A549 (cell line): ENCODE results near the gene DMRT3. TPM values are rescaled to one million over a fixed set of nuclear protein-coding genes. Genes with fewer than 3 reads are reported as not detected.

Experiments
- ATAC-seq, 2 experiments: fragments of 200-7000 bp in 1 of 2; fragments of >200 bp in 1 of 2; cut with Nextera tagmentation in 1 of 2; cut with Tn5 transposase in 1 of 2; 3 replicates each; pipeline versions ENCODE4 v1.8.0 to v1.9.1; 2018 to 2020; ENCODE audit warnings: mild to moderate bottlenecking in 1 of 2, moderate library complexity in 1 of 2
- CTCF ChIA-PET: fragments of 300-600 bp; sonication (Branson Sonifier 250); formaldehyde crosslinking; extraction: SDS; loops from one replicate; lab custom pipeline; 2021; ENCODE audit warnings: antibody characterized with exemption, inconsistent platforms; lab: Yijun Ruan, JAX
- POLR2A ChIA-PET: fragments of 350-600 bp; formaldehyde crosslinking; extraction: SDS; loops from one replicate; lab custom pipeline; 2021; ENCODE audit warnings: antibody characterized with exemption, inconsistent platforms; lab: Yijun Ruan, JAX
- DNase-seq, 2 experiments: peaks; one replicate each; pipeline versions ENCODE4 v3.0.0 to v3.0.0-alpha.2; 2011 to 2016; ENCODE audit warnings: low read depth in 1 of 2, low spot score in 1 of 2
- FAIRE-seq: peaks from 2 replicates; lab custom pipeline; 2011; peaks lifted over from hg19 to GRCh38; lab: Jason Lieb, UNC
- H3K27ac ChIP-seq, 2 experiments: fragments of >200 bp; sonication (Bioruptor Twin); formaldehyde crosslinking; 3 replicates each; pipeline ENCODE4 v1.5.1; 2016 to 2017
- H3K4me1 ChIP-seq: fragments of >200 bp; sonication (Bioruptor Twin); formaldehyde crosslinking; 3 replicates; pipeline ENCODE4 v1.6.1; 2016
- H3K4me2 ChIP-seq: fragments of >200 bp; sonication (Bioruptor Twin); formaldehyde crosslinking; 3 replicates; pipeline ENCODE4 v1.6.1; 2016
- H3K4me3 ChIP-seq: fragments of >200 bp; sonication (Bioruptor Twin); formaldehyde crosslinking; 3 replicates; pipeline ENCODE4 v1.5.1; 2016
- H3K9me3 ChIP-seq: fragments of >200 bp; sonication (Bioruptor Twin); formaldehyde crosslinking; 3 replicates; pipeline ENCODE4 v1.6.1; 2016
- CBX2 ChIP-seq: fragments of 200-600 bp; sonication (generic); IDR thresholded peaks from 2 replicates; pipeline ENCODE4 v1.6.1; 2016; ENCODE audit warnings: low read depth, mild to moderate bottlenecking, borderline replicate concordance
- CHD4 ChIP-seq: fragments of 200-600 bp; sonication (generic); IDR thresholded peaks from 2 replicates; pipeline ENCODE4 v1.6.1; 2016; ENCODE audit warnings: antibody characterized with exemption, mild to moderate bottlenecking, borderline replicate concordance
- FOSB ChIP-seq: fragments of 250-450 bp; sonication (Bioruptor Pico); IDR thresholded peaks from 2 replicates; pipeline ENCODE4 v1.5.0; 2020; ENCODE audit warnings: mild to moderate bottlenecking, moderate library complexity
- FOSL2 ChIP-seq, 2 experiments: fragments of 450-650 bp in 1 of 2; fragments of >200 bp in 1 of 2; sonication (Bioruptor Twin) in 1 of 2; formaldehyde crosslinking; IDR thresholded peaks; 2 replicates each; pipeline versions ENCODE4 v1.5.0 to v1.6.1; 2016 to 2020; ENCODE audit warnings: mild to moderate bottlenecking in 1 of 2, moderate library complexity in 1 of 2
- HOXB13 ChIP-seq: fragments of 250-450 bp; sonication (Bioruptor Pico); IDR thresholded peaks from 2 replicates; pipeline ENCODE4 v1.5.0; 2020; ENCODE audit warnings: low read depth, mild to moderate bottlenecking, moderate library complexity
- JUN ChIP-seq, 2 experiments: fragments of >200 bp; sonication (Bioruptor Twin); formaldehyde crosslinking; IDR thresholded peaks; 2 replicates in 1 of 2; 3 replicates in 1 of 2; pipeline ENCODE4 v1.6.1; 2016 to 2017
- MAZ ChIP-seq: fragments of 150-350 bp; IDR thresholded peaks from 2 replicates; pipeline ENCODE4 v1.6.1; 2014; ENCODE audit warnings: antibody characterized with exemption, low read depth, low read length, borderline replicate concordance
- MYC ChIP-seq: IDR thresholded peaks from 2 replicates; pipeline ENCODE4 v1.6.1; 2012; ENCODE audit warnings: mild to moderate bottlenecking, inconsistent platforms, low read length, improper control_type of control experiment, borderline replicate concordance
- NFE2L2 ChIP-seq: fragments of 150-350 bp; conservative IDR thresholded peaks from 2 replicates; pipeline ENCODE4 v1.6.1; 2014; ENCODE audit warnings: low read length
- POLR2A ChIP-seq: IDR thresholded peaks from 2 replicates; pipeline ENCODE4 v1.6.1; 2012; ENCODE audit warnings: mild to moderate bottlenecking, low read length
- RNF2 ChIP-seq: fragments of 200-600 bp; sonication (generic); IDR thresholded peaks from 2 replicates; pipeline ENCODE4 v1.6.1; 2016; ENCODE audit warnings: low read depth, mild to moderate bottlenecking, antibody characterized with exemption, moderate library complexity, borderline replicate concordance
- SMC3 ChIP-seq: fragments of >200 bp; sonication (Bioruptor Twin); formaldehyde crosslinking; IDR thresholded peaks from 3 replicates; pipeline ENCODE4 v1.6.1; 2018; ENCODE audit warnings: inconsistent platforms
- SREBF2 ChIP-seq: fragments of 450-650 bp; IDR thresholded peaks from 2 replicates; pipeline ENCODE4 v1.6.1; 2014; ENCODE audit warnings: mild to moderate bottlenecking, moderate library complexity
- TFCP2L1 ChIP-seq: fragments of 250-450 bp; sonication (Bioruptor Pico); IDR thresholded peaks from 2 replicates; pipeline ENCODE4 v1.5.0; 2021; ENCODE audit warnings: mild to moderate bottlenecking
- TP53 ChIP-seq: fragments of 250-450 bp; sonication (Bioruptor Pico); IDR thresholded peaks from 2 replicates; pipeline ENCODE4 v1.5.0; 2021; ENCODE audit warnings: mild to moderate bottlenecking, moderate library complexity
- ZC3H11A ChIP-seq: fragments of 450-650 bp; IDR thresholded peaks from 2 replicates; pipeline ENCODE4 v1.6.1; 2014; ENCODE audit warnings: antibody characterized with exemption, mild to moderate bottlenecking
- WGBS: methylation state at CpG from one replicate; pipeline ENCODE4 v1.1.6; 2017; ENCODE audit errors: missing lambda C conversion rate; 5-methylcytosine and 5-hydroxymethylcytosine counted together
- polyA plus RNA-seq, 4 experiments: library from polyadenylated mRNA; depleted of rRNA in 3 of 4; stranded (reverse); fragments of >200 nt; fragmentation: RNase III in 1 of 4; extraction: RNeasy Plus Mini Kit Qiagen cat#74134 plus additional on column Dnase treatment in 1 of 4; gene quantifications; 2 replicates in 3 of 4; 3 replicates in 1 of 4; pipeline ENCODE4 v1.2.3, GENCODE V29; 2011 to 2017
- TF ChIP-seq, protein P1 (sequence below): fragments of 150-350 bp; IDR thresholded peaks from 2 replicates; pipeline ENCODE4 v1.6.1; 2014; ENCODE audit warnings: low read depth, mild to moderate bottlenecking, low read length
- TF ChIP-seq, protein P2 (sequence below): fragments of >200 bp; sonication (Bioruptor Twin); formaldehyde crosslinking; IDR thresholded peaks from 3 replicates; pipeline ENCODE4 v1.6.1; 2016
- TF ChIP-seq, protein P3 (sequence below): IDR thresholded peaks from 2 replicates; pipeline ENCODE4 v1.6.1; 2012
- TF ChIP-seq, protein P4 (sequence below): fragments of >200 bp; sonication (Bioruptor Twin); formaldehyde crosslinking; IDR thresholded peaks from 2 replicates; pipeline ENCODE4 v1.6.1; 2016
- TF ChIP-seq, protein P5 (sequence below): fragments of 450-650 bp; IDR thresholded peaks from 2 replicates; pipeline ENCODE4 v1.6.1; 2014; ENCODE audit warnings: antibody characterized with exemption
- TF ChIP-seq, protein P6 (sequence below): fragments of 250-450 bp; sonication (Bioruptor Pico); IDR thresholded peaks from 2 replicates; pipeline ENCODE4 v1.5.0; 2020; ENCODE audit warnings: low read depth, mild to moderate bottlenecking, moderate library complexity

Gene DMRT3
- polyA plus RNA-seq, 2 of the 4 experiments (the other 2 are of a cell fraction), result not detected

DNA sequence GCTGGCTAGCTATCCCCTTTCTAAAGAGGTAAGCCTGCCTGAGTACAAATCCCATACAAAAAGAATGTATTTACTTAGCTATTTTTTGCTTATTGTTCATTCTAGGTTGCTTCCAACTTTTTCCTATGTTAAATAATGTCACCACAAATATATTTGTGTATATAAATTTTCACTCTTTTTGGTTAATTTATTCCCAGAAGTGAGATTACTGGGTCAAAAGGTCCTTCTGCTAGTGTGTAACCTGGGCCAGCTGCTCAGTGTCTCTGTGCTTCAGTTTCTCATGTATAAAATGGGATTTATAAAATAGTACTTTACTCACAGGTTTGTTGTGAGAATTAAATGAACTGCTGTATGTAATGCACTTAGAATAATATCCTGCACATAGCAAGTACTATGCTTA lies 49.8 kb downstream of the DMRT3 start:
- no peaks in the 10 kb centered on the region for H3K4me1 ChIP-seq
- H3K27ac ChIP-seq, result no peak overlapping the region
- no peak overlapping the region for H3K4me2 ChIP-seq
- DNase-seq (no peak), FAIRE-seq (no peak), ATAC-seq (no peak)
- TF ChIP-seq, protein P1, sequence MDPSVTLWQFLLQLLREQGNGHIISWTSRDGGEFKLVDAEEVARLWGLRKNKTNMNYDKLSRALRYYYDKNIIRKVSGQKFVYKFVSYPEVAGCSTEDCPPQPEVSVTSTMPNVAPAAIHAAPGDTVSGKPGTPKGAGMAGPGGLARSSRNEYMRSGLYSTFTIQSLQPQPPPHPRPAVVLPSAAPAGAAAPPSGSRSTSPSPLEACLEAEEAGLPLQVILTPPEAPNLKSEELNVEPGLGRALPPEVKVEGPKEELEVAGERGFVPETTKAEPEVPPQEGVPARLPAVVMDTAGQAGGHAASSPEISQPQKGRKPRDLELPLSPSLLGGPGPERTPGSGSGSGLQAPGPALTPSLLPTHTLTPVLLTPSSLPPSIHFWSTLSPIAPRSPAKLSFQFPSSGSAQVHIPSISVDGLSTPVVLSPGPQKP, result no peak
- no peak for TF ChIP-seq SMC3
- TF ChIP-seq JUN (IDR thresholded peaks at IDR 0.05), result no peak
- TF ChIP-seq ZC3H11A, result no peak
- TF ChIP-seq FOSL2 (IDR thresholded peaks at IDR 0.05), result no peak
- TF ChIP-seq FOSL2 (CRISPR knock-in tag; IDR thresholded peaks at IDR 0.05), result no peak
- TF ChIP-seq HOXB13 (CRISPR knock-in tag), result no peak
- TF ChIP-seq MYC, result no peak
- no peak for TF ChIP-seq FOSB (CRISPR knock-in tag)
- TF ChIP-seq, protein P2, sequence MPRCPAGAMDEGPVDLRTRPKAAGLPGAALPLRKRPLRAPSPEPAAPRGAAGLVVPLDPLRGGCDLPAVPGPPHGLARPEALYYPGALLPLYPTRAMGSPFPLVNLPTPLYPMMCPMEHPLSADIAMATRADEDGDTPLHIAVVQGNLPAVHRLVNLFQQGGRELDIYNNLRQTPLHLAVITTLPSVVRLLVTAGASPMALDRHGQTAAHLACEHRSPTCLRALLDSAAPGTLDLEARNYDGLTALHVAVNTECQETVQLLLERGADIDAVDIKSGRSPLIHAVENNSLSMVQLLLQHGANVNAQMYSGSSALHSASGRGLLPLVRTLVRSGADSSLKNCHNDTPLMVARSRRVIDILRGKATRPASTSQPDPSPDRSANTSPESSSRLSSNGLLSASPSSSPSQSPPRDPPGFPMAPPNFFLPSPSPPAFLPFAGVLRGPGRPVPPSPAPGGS, result no peak
- TF ChIP-seq, protein P3, sequence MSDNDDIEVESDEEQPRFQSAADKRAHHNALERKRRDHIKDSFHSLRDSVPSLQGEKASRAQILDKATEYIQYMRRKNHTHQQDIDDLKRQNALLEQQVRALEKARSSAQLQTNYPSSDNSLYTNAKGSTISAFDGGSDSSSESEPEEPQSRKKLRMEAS, result no peak
- TF ChIP-seq, protein P4, sequence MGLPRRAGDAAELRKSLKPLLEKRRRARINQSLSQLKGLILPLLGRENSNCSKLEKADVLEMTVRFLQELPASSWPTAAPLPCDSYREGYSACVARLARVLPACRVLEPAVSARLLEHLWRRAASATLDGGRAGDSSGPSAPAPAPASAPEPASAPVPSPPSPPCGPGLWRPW, result no peak
- no peak for TF ChIP-seq CBX2
- no peak for TF ChIP-seq RNF2
- TF ChIP-seq POLR2A, result no peak
- TF ChIP-seq CHD4, result no peak
- H3K4me3 ChIP-seq, result no peak overlapping the region
- ChIA-PET CTCF (interaction anchor here (0.5 to 0.6 kb wide), 2 partner anchors 720 to 1037 kb away, joined by 3 read pairs; no protein-coding TSS in a partner anchor), POLR2A (no interaction called here)
- H3K9me3 ChIP-seq, result peaks cover 13% of the 10 kb centered on the region; the same call in 2 of the 3 replicates

DNA sequence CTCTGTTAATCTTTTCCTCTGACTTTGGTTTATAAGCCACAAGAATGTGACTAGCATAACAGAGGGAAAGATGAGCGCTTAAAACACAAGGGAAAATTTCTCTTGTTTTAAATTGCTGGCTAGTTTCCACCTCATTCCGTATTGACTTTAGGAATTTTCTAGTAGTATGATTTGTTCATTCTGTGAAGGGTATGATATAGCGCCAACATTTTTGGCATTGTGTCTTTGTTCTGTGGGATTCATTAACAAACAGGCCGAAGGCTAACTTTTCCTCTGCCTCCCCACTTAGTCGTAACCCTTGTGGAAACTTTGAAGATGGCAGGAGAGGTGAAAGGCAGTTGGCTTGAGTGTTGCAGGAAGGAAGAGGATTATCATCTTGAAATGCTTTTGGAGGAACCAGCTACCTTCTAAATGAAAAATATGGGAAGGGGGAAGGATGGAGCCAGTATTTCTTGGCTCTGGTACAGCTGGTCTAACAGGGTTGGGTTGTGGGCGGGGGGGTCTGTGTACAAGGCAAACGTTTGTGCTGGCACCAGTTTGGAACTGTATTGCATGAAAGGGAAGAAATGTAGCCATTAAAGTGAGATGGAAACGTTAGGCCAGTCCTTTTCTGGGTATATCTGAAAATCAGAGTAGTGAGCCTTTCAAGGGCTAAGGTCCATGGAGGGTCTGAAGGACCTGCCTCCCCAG lies 52.2 kb downstream of the DMRT3 start:
- DNase-seq, result no peak
- no peak for TF ChIP-seq NFE2L2
- TF ChIP-seq, protein P5, sequence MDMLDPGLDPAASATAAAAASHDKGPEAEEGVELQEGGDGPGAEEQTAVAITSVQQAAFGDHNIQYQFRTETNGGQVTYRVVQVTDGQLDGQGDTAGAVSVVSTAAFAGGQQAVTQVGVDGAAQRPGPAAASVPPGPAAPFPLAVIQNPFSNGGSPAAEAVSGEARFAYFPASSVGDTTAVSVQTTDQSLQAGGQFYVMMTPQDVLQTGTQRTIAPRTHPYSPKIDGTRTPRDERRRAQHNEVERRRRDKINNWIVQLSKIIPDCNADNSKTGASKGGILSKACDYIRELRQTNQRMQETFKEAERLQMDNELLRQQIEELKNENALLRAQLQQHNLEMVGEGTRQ, result no peak
- TF ChIP-seq TFCP2L1 (CRISPR knock-in tag), result no peak
- TF ChIP-seq TP53 (CRISPR knock-in tag), result no peak
- no peak overlapping the region for H3K4me2 ChIP-seq
- H3K9me3 ChIP-seq, result peaks cover under 1% of the 10 kb centered on the region; the same call in 1 of the 3 replicates
- WGBS, result 33% methylated on average over 8 of the region's 8 CpGs
- H3K27ac ChIP-seq, result no peak overlapping the region
- FAIRE-seq, result no peak
- ChIA-PET CTCF (no interaction called here), POLR2A (no interaction called here)
- H3K4me1 ChIP-seq, result no peaks in the 10 kb centered on the region
- ATAC-seq, result no peak
- H3K4me3 ChIP-seq, result no peak overlapping the region

DNA sequence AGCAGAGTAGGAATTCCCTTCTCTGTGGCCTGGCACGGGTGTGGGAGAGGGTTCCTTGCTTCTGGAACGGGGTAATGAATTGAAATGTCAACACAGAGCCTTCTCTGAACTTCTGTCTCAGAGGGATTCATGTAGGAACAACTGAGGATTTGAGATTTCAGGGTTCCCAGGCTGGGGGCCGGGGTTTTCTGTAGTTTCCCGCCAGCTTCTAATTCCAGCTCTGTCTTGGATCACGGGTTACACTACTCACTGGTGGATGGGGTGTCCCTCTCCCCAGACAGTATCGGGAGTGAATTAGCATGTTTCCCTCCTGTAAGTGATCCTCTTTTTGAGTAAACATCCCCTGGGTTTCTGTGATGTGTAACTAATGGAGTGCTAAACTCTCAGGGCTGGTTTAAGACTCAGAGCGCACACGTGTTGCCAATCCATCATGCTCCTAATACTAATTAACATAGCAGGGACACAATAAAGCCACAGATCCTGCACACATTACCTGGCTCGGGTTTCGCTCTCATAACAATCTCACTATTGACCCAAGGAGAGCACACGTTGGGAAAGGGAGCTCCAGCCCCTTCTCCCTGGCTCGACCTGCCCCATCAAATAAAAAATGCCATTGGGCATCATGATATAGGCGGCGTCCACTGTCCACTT lies 55.6 kb downstream of the DMRT3 start:
- no peak for FAIRE-seq
- CTCF ChIA-PET, result interaction anchor here (1.3 to 2.0 kb wide), 3 partner anchors 13 to 35 kb away, joined by 3 to 8 read pairs (median 3); no protein-coding TSS in a partner anchor

More for the DNA sequence above, 55.6 kb downstream of the DMRT3 start:
- H3K4me2 ChIP-seq, result no peak overlapping the region
- TF ChIP-seq, protein P6, sequence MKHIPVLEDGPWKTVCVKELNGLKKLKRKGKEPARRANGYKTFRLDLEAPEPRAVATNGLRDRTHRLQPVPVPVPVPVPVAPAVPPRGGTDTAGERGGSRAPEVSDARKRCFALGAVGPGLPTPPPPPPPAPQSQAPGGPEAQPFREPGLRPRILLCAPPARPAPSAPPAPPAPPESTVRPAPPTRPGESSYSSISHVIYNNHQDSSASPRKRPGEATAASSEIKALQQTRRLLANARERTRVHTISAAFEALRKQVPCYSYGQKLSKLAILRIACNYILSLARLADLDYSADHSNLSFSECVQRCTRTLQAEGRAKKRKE, result no peak
- TF ChIP-seq, protein P2, result no peak
- TF ChIP-seq SREBF2, result no peak
- TF ChIP-seq MAZ, result no peak
- ATAC-seq (no peak), DNase-seq (no peak)
- H3K4me3 ChIP-seq, result no peak overlapping the region
- POLR2A ChIA-PET, result no interaction called here
- 31% methylated on average over 14 of the region's 14 CpGs for WGBS
- no peaks in the 10 kb centered on the region for H3K4me1 ChIP-seq
- H3K9me3 ChIP-seq, result no peaks in the 10 kb centered on the region
- no peak overlapping the region for H3K27ac ChIP-seq
